ENCODE measurements around the gene GAS2L1. TPM values are rescaled to one million over a fixed set of nuclear protein-coding genes. Genes with fewer than 3 reads are reported as not detected.

Gene GAS2L1
- polyA plus RNA-seq, 4 donors, result 3.9 to 49.0 (median 29.0) TPM

GRCh38 chr22:29265305-29265704, 41.1 kb upstream of the GAS2L1 start:
- no peak for FAIRE-seq

GRCh38 chr22:29265929-29266328, 40.5 kb upstream of the GAS2L1 start:
- H3K36me3 ChIP-seq (ENCODE audit: control insufficient read depth in 3 of 3, insufficient read depth in 2 of 3, low read depth in 1 of 3, low read length in 3 of 3), result peaks cover 0 to 43% (median 3%) of the 10 kb centered on the region in 3 donors
- H3K27me3 ChIP-seq (ENCODE audit: control insufficient read depth in 3 of 3, insufficient read depth in 3 of 3, low read length in 3 of 3), result no peaks in the 10 kb centered on the region
- no peak for FAIRE-seq
- H3K27ac ChIP-seq (ENCODE audit: low read depth in 1 of 3, low read length in 2 of 3), result no peak overlapping the region
- H3K9me3 ChIP-seq (ENCODE audit: control insufficient read depth in 2 of 2, insufficient read depth in 1 of 2, low read depth in 1 of 2, low read length in 1 of 2), result no peaks in the 10 kb centered on the region
- no peak for DNase-seq
- H3K4me1 ChIP-seq (ENCODE audit: control insufficient read depth in 3 of 3, insufficient read depth in 2 of 3, low read depth in 1 of 3, low read length in 2 of 3), result peaks cover 2 to 15% (median 4%) of the 10 kb centered on the region in 3 donors
- H3K4me3 ChIP-seq (ENCODE audit: low read depth in 1 of 3, low read length in 3 of 3), result no peak overlapping the region
- 41 to 66% (median 59%) methylated on average over 4 of the region's 4 CpGs for WGBS, 3 donors

More at GRCh38 chr22:29265305-29265704, 41.1 kb upstream of the GAS2L1 start:
- Histone ChIP-seq H3K4me3 (ENCODE audit: low read depth in 1 of 3, low read length in 3 of 3) (no peak overlapping the region), H3K9me3 (ENCODE audit: control insufficient read depth in 2 of 2, insufficient read depth in 1 of 2, low read depth in 1 of 2, low read length in 1 of 2) (no peaks in the 10 kb centered on the region), H3K4me1 (ENCODE audit: control insufficient read depth in 3 of 3, insufficient read depth in 2 of 3, low read depth in 1 of 3, low read length in 2 of 3) (peaks cover 2 to 12% (median 3%) of the 10 kb centered on the region in 3 donors), H3K27ac (ENCODE audit: low read depth in 1 of 3, low read length in 2 of 3) (no peak overlapping the region), H3K27me3 (ENCODE audit: control insufficient read depth in 3 of 3, insufficient read depth in 3 of 3, low read length in 3 of 3) (no peaks in the 10 kb centered on the region), H3K36me3 (ENCODE audit: control insufficient read depth in 3 of 3, insufficient read depth in 2 of 3, low read depth in 1 of 3, low read length in 3 of 3) (peaks cover 0 to 48% (median 3%) of the 10 kb centered on the region in 3 donors)
- DNase-seq, result no peak
- 92 to 95% (median 94%) methylated on average over 7 of the region's 7 CpGs for WGBS, 3 donors

GRCh38 chr22:29266564-29267461, 39.6 kb upstream of the GAS2L1 start:
- H3K4me3 ChIP-seq (ENCODE audit: low read depth in 1 of 3, low read length in 3 of 3), result peak overlapping the region; percentile 70 to 98 (median 90)
- H3K9me3 ChIP-seq (ENCODE audit: control insufficient read depth in 2 of 2, insufficient read depth in 1 of 2, low read depth in 1 of 2, low read length in 1 of 2), result no peaks in the 10 kb centered on the region
- H3K4me1 ChIP-seq (ENCODE audit: control insufficient read depth in 3 of 3, insufficient read depth in 2 of 3, low read depth in 1 of 3, low read length in 2 of 3), result peaks cover 2 to 23% (median 11%) of the 10 kb centered on the region in 3 donors
- no peaks in the 10 kb centered on the region for H3K27me3 ChIP-seq (ENCODE audit: control insufficient read depth in 3 of 3, insufficient read depth in 3 of 3, low read length in 3 of 3)
- H3K36me3 ChIP-seq (ENCODE audit: control insufficient read depth in 3 of 3, insufficient read depth in 2 of 3, low read depth in 1 of 3, low read length in 3 of 3), result peaks cover 0 to 35% (median 3%) of the 10 kb centered on the region in 3 donors
- 18 to 24% (median 18%) methylated on average over 12 to 13 of the region's 13 CpGs for WGBS, 3 donors
- FAIRE-seq (no peak), DNase-seq (no peak)
- peak overlapping the region in 2 of 3 donors; percentile 92 to 98 for H3K27ac ChIP-seq (ENCODE audit: low read depth in 1 of 3, low read length in 2 of 3)

GRCh38 chr22:29267462-29267857, 39.0 kb upstream of the GAS2L1 start:
- Histone ChIP-seq H3K27ac (ENCODE audit: low read depth in 1 of 3, low read length in 2 of 3) (peak overlapping the region; percentile 24 to 98 (median 92)), H3K27me3 (ENCODE audit: control insufficient read depth in 3 of 3, insufficient read depth in 3 of 3, low read length in 3 of 3) (no peaks in the 10 kb centered on the region), H3K36me3 (ENCODE audit: control insufficient read depth in 3 of 3, insufficient read depth in 2 of 3, low read depth in 1 of 3, low read length in 3 of 3) (peaks cover 0 to 34% (median 4%) of the 10 kb centered on the region in 3 donors), H3K9me3 (ENCODE audit: control insufficient read depth in 2 of 2, insufficient read depth in 1 of 2, low read depth in 1 of 2, low read length in 1 of 2) (no peaks in the 10 kb centered on the region), H3K4me3 (ENCODE audit: low read depth in 1 of 3, low read length in 3 of 3) (peak overlapping the region; percentile 70 to 98 (median 90)), H3K4me1 (ENCODE audit: control insufficient read depth in 3 of 3, insufficient read depth in 2 of 3, low read depth in 1 of 3, low read length in 2 of 3) (peaks cover 2 to 28% (median 11%) of the 10 kb centered on the region in 3 donors)
- DNase-seq (no peak), FAIRE-seq (no peak)
- WGBS, 3 donors, result 0% methylated on average over 21 to 32 of the region's 32 CpGs

- H3K27me3 ChIP-seq (ENCODE audit: control insufficient read depth in 3 of 3, insufficient read depth in 3 of 3, low read length in 3 of 3), result no peaks in the 10 kb centered on the region
- WGBS, 3 donors, result 0 to 1% (median 0%) methylated on average over 59 to 67 of the region's 67 CpGs
- peak; percentile 95 to 98 for DNase-seq
- H3K36me3 ChIP-seq (ENCODE audit: control insufficient read depth in 3 of 3, insufficient read depth in 2 of 3, low read depth in 1 of 3, low read length in 3 of 3), result peaks cover 3 to 33% (median 7%) of the 10 kb centered on the region in 3 donors
- peaks cover 2 to 33% (median 11%) of the 10 kb centered on the region in 3 donors for H3K4me1 ChIP-seq (ENCODE audit: control insufficient read depth in 3 of 3, insufficient read depth in 2 of 3, low read depth in 1 of 3, low read length in 2 of 3)
- no peak for FAIRE-seq
- peak within 1 kb of the TSS; percentile 89 to 98 (median 92) for H3K27ac ChIP-seq (ENCODE audit: low read depth in 1 of 3, low read length in 2 of 3)
- peak within 1 kb of the TSS; percentile 70 to 98 (median 90) for H3K4me3 ChIP-seq (ENCODE audit: low read depth in 1 of 3, low read length in 3 of 3)
- H3K9me3 ChIP-seq (ENCODE audit: control insufficient read depth in 2 of 2, insufficient read depth in 1 of 2, low read depth in 1 of 2, low read length in 1 of 2), result no peaks in the 10 kb centered on the region
Measured at GRCh38 chr22:29267858-29268510, 38.5 kb upstream of the GAS2L1 start, which contains the start of the genes EWSR1 and RHBDD3. TSS of gene EWSR1 (plus strand) at chr22:29268268. CDS start at chr22:29268337, 69 bp downstream. TSS of gene RHBDD3 (minus strand) at chr22:29267981. CDS start at chr22:29265626, 2,355 bp downstream.

- Histone ChIP-seq H3K9me3 (ENCODE audit: control insufficient read depth in 2 of 2, insufficient read depth in 1 of 2, low read depth in 1 of 2, low read length in 1 of 2) (no peaks in the 10 kb centered on the region), H3K27me3 (ENCODE audit: control insufficient read depth in 3 of 3, insufficient read depth in 3 of 3, low read length in 3 of 3) (no peaks in the 10 kb centered on the region), H3K4me1 (ENCODE audit: control insufficient read depth in 3 of 3, insufficient read depth in 2 of 3, low read depth in 1 of 3, low read length in 2 of 3) (peaks cover 2 to 33% (median 11%) of the 10 kb centered on the region in 3 donors), H3K36me3 (ENCODE audit: control insufficient read depth in 3 of 3, insufficient read depth in 2 of 3, low read depth in 1 of 3, low read length in 3 of 3) (peaks cover 3 to 32% (median 7%) of the 10 kb centered on the region in 3 donors), H3K4me3 (ENCODE audit: low read depth in 1 of 3, low read length in 3 of 3) (peak overlapping the region; percentile 70 to 98 (median 90)), H3K27ac (ENCODE audit: low read depth in 1 of 3, low read length in 2 of 3) (peak overlapping the region; percentile 89 to 98 (median 92))
- DNase-seq, result peak; percentile 34 to 76
- no peak for FAIRE-seq
- WGBS, 3 donors, result 0 to 1% (median 1%) methylated on average over 36 to 51 of the region's 51 CpGs
Measured at GRCh38 chr22:29268511-29269229, 37.8 kb upstream of the GAS2L1 start.

GRCh38 chr22:29269230-29269604, 37.2 kb upstream of the GAS2L1 start:
- H3K9me3 ChIP-seq (ENCODE audit: control insufficient read depth in 2 of 2, insufficient read depth in 1 of 2, low read depth in 1 of 2, low read length in 1 of 2), result no peaks in the 10 kb centered on the region
- peaks cover 2 to 33% (median 11%) of the 10 kb centered on the region in 3 donors for H3K4me1 ChIP-seq (ENCODE audit: control insufficient read depth in 3 of 3, insufficient read depth in 2 of 3, low read depth in 1 of 3, low read length in 2 of 3)
- peak in 1 of 2 donors; percentile 20 for DNase-seq
- no peak for FAIRE-seq
- peak overlapping the region; percentile 70 to 98 (median 90) for H3K4me3 ChIP-seq (ENCODE audit: low read depth in 1 of 3, low read length in 3 of 3)
- 0 to 1% (median 0%) methylated on average over 14 of the region's 14 CpGs for WGBS, 3 donors
- H3K27ac ChIP-seq (ENCODE audit: low read depth in 1 of 3, low read length in 2 of 3), result peak overlapping the region; percentile 89 to 98 (median 92)
- peaks cover 5 to 28% (median 7%) of the 10 kb centered on the region in 3 donors for H3K36me3 ChIP-seq (ENCODE audit: control insufficient read depth in 3 of 3, insufficient read depth in 2 of 3, low read depth in 1 of 3, low read length in 3 of 3)
- no peaks in the 10 kb centered on the region for H3K27me3 ChIP-seq (ENCODE audit: control insufficient read depth in 3 of 3, insufficient read depth in 3 of 3, low read length in 3 of 3)
